HCT116 (cell line): ENCODE measurements around the gene LYPD3. TPM values are rescaled to one million over a fixed set of nuclear protein-coding genes. Genes with fewer than 3 reads are reported as not detected.

ENCODE experiments used
- ATAC-seq: fragments of 200-7000 bp; cut with Tn5 transposase; 2 replicates; pipeline ENCODE4 v1.9.1; 2020; ENCODE audit warnings: mild to moderate bottlenecking, moderate library complexity
- BruUV-seq: library from RNA; stranded (reverse); fragments of 400-500 nt; replicated peaks from 2 replicates; lab custom pipeline; 2021; lab: Mats Ljungman, UMichigan
- CTCF ChIA-PET: fragments of 300-600 bp; sonication (Branson Sonifier 250); formaldehyde crosslinking; loops from one replicate; lab custom pipeline; 2021; ENCODE audit warnings: antibody characterized with exemption; lab: Charles Lee
- POLR2A ChIA-PET: fragments of 300-600, 350-600 bp; sonication (Branson Sonifier 250); formaldehyde crosslinking; loops from one replicate; lab custom pipeline; 2021; ENCODE audit warnings: antibody characterized with exemption; lab: Charles Lee
- RAD21 ChIA-PET, 2 experiments: fragments of 300-600 bp; sonication (Branson Sonifier 250); formaldehyde crosslinking; loops; one replicate each; lab custom pipeline; 2023; ENCODE audit warnings: low total read pairs in 2 of 2; ENCODE audit not compliant: uncharacterized antibody in 2 of 2, unreplicated experiment in 2 of 2, low non-redundant PET in 1 of 2; lab: Charles Lee
- DNase-seq: peaks from one replicate; pipeline ENCODE4 v3.0.0-alpha.2; 2010; ENCODE audit warnings: low read depth, low spot score
- H2AFZ ChIP-seq: fragments of 200-600 bp; shearing (Covaris generic), sonication (generic); 2 replicates; pipeline ENCODE4 v1.6.1; 2017; ENCODE audit warnings: low read depth, mixed run types, mixed read lengths, antibody characterized with exemption, low read length; ENCODE audit not compliant: poor library complexity, severe bottlenecking
- H3K27ac ChIP-seq: 2 replicates; pipeline ENCODE4 v1.5.1; 2012; ENCODE audit warnings: low read depth, low read length
- H3K27me3 ChIP-seq: fragments of 200-600 bp; sonication (generic); 2 replicates; pipeline ENCODE4 v1.6.1; 2016; ENCODE audit warnings: mixed run types, low read length, mixed read lengths; ENCODE audit not compliant: insufficient read depth
- H3K36me3 ChIP-seq, 2 experiments: fragments of 200-500 bp in 1 of 2; fragments of 200-600 bp in 1 of 2; sonication (Bioruptor generic) in 1 of 2; sonication (generic) in 1 of 2; 2 replicates each; pipeline versions ENCODE4 v1.5.1 to v1.6.1; 2014 to 2016; ENCODE audit warnings: low read length in 2 of 2, inconsistent platforms in 1 of 2, mixed read lengths in 1 of 2, mixed run types in 1 of 2; ENCODE audit not compliant: insufficient read depth in 2 of 2, control insufficient read depth in 1 of 2
- H3K4me1 ChIP-seq, 2 experiments: fragments of 200-600 bp in 1 of 2; sonication (generic) in 1 of 2; 2 replicates each; pipeline versions ENCODE4 v1.5.1 to v1.6.1; 2012 to 2017; ENCODE audit warnings: low read length in 2 of 2, inconsistent platforms in 1 of 2, mild to moderate bottlenecking in 1 of 2, mixed read lengths in 1 of 2, mixed run types in 1 of 2, moderate library complexity in 1 of 2; ENCODE audit not compliant: insufficient read depth in 2 of 2, control insufficient read depth in 1 of 2
- H3K4me2 ChIP-seq: fragments of 200-600 bp; sonication (generic); 2 replicates; pipeline ENCODE4 v1.6.1; 2017; ENCODE audit warnings: mixed run types, low read length, mixed read lengths
- H3K4me3 ChIP-seq, 2 experiments: fragments of 200-600 bp in 1 of 2; sonication (generic) in 1 of 2; replicated peaks in 1 of 2; 2 replicates each; pipeline ENCODE4 v1.5.1; 2011 to 2016; ENCODE audit warnings: low read length in 2 of 2, control low read depth in 1 of 2, low read depth in 1 of 2, mild to moderate bottlenecking in 1 of 2, mixed read lengths in 1 of 2, mixed run types in 1 of 2
- H3K79me2 ChIP-seq: fragments of 200-600 bp; sonication (generic); 2 replicates; pipeline ENCODE4 v1.6.1; 2017; ENCODE audit warnings: mild to moderate bottlenecking, mixed run types, low read length, moderate library complexity, mixed read lengths; ENCODE audit not compliant: insufficient read depth
- H3K9ac ChIP-seq: fragments of 200-600 bp; sonication (generic); 2 replicates; pipeline ENCODE4 v1.6.1; 2016; ENCODE audit warnings: low read length, mixed read lengths
- H3K9me2 ChIP-seq: fragments of 200-600 bp; sonication (generic), shearing (Covaris generic); 2 replicates; pipeline ENCODE4 v1.6.1; 2017; ENCODE audit warnings: mixed run types, mild to moderate bottlenecking, moderate library complexity; ENCODE audit not compliant: insufficient read depth
- H3K9me3 ChIP-seq, 2 experiments: fragments of 200-500 bp in 1 of 2; fragments of 200-600 bp in 1 of 2; sonication (Bioruptor generic) in 1 of 2; sonication (generic) in 1 of 2; 2 replicates each; pipeline ENCODE4 v1.6.1; 2014 to 2017; ENCODE audit warnings: low read length in 2 of 2, mixed read lengths in 2 of 2, inconsistent platforms in 1 of 2, low read depth in 1 of 2, mild to moderate bottlenecking in 1 of 2, mixed run types in 1 of 2, moderate library complexity in 1 of 2; ENCODE audit not compliant: control insufficient read depth in 1 of 2, insufficient read depth in 1 of 2
- H4K20me1 ChIP-seq: fragments of 200-600 bp; sonication (generic), shearing (Covaris generic); 2 replicates; pipeline ENCODE4 v1.6.1; 2017; ENCODE audit warnings: mixed run types, mild to moderate bottlenecking, moderate library complexity; ENCODE audit not compliant: insufficient read depth
- CBX3 ChIP-seq: IDR thresholded peaks from 2 replicates; pipeline ENCODE4 v1.6.1; 2012; ENCODE audit warnings: low read depth
- CEBPB ChIP-seq: IDR thresholded peaks from 2 replicates; pipeline ENCODE4 v1.6.1; 2012; ENCODE audit warnings: low read depth
- EGR1 ChIP-seq: IDR thresholded peaks from 2 replicates; pipeline ENCODE4 v1.6.1; 2012; ENCODE audit warnings: low read depth
- ELF1 ChIP-seq: IDR thresholded peaks from 2 replicates; pipeline ENCODE4 v1.6.1; 2012; ENCODE audit warnings: low read depth, borderline replicate concordance
- EZH2 ChIP-seq: fragments of 200-600 bp; sonication (generic); IDR thresholded peaks from 2 replicates; pipeline ENCODE4 v1.6.1; 2017; ENCODE audit warnings: antibody characterized with exemption, mixed run types
- EZH2phosphoT487 ChIP-seq: fragments of 200-600 bp; IDR thresholded peaks from 2 replicates; pipeline ENCODE4 v1.6.1; 2018; ENCODE audit warnings: antibody characterized with exemption, borderline replicate concordance
- FOSL1 ChIP-seq: IDR thresholded peaks from 2 replicates; pipeline ENCODE4 v1.6.1; 2012; ENCODE audit warnings: low read depth
- JUND ChIP-seq: IDR thresholded peaks from 2 replicates; pipeline ENCODE4 v1.6.1; 2012
- POLR2A ChIP-seq: IDR thresholded peaks from 2 replicates; pipeline ENCODE4 v1.7.0; 2011; ENCODE audit warnings: borderline replicate concordance; ENCODE audit not compliant: insufficient read depth, insufficient read length; ENCODE audit errors: extremely low read depth
- SIN3A ChIP-seq: IDR thresholded peaks from 2 replicates; pipeline ENCODE4 v1.6.1; 2012; ENCODE audit warnings: low read depth
- SP1 ChIP-seq: IDR thresholded peaks from 2 replicates; pipeline ENCODE4 v1.6.1; 2012; ENCODE audit warnings: low read depth
- SRF ChIP-seq: IDR thresholded peaks from 2 replicates; pipeline ENCODE4 v1.6.1; 2012; ENCODE audit warnings: low read depth
- TCF7L2 ChIP-seq: IDR thresholded peaks from 2 replicates; pipeline ENCODE4 v1.7.0; 2011; ENCODE audit warnings: borderline replicate concordance, inconsistent platforms; ENCODE audit not compliant: insufficient read depth, insufficient read length; ENCODE audit errors: extremely low read depth
- YY1 ChIP-seq: IDR thresholded peaks from 2 replicates; pipeline ENCODE4 v1.6.1; 2011; ENCODE audit warnings: low read length, low read depth, moderate library complexity, mild to moderate bottlenecking; ENCODE audit not compliant: insufficient replicate concordance; ENCODE audit errors: extremely low read depth
- ZNF274 ChIP-seq: fragments of 200-500 bp; sonication (Bioruptor generic); IDR thresholded peaks from 2 replicates; pipeline ENCODE4 v1.6.1; 2014; ENCODE audit warnings: mild to moderate bottlenecking, low read depth, low read length, inconsistent platforms
- intact Hi-C: fragments of 100-400 bp; cut with micrococcal nuclease; formaldehyde crosslinking; loops from 2 replicates; pipeline ENCODE4 v1.10.0; 2022
- total RNA-seq: library from RNA; stranded (reverse); gene quantifications from one replicate; pipeline ENCODE4 v1.2.1, GENCODE V29; 2021; ENCODE audit not compliant: unreplicated experiment
- TF ChIP-seq, protein P1 (sequence below): IDR thresholded peaks from 2 replicates; pipeline ENCODE4 v1.6.1; 2012
- TF ChIP-seq, protein P2 (sequence below), 3 experiments: fragments of 200-600 bp in 1 of 3; sonication (generic) in 1 of 3; IDR thresholded peaks in 2 of 3; conservative IDR thresholded peaks in 1 of 3; 2 replicates each; pipeline ENCODE4 v1.5.1; 2012 to 2017; ENCODE audit warnings: low read depth in 2 of 3, low read length in 2 of 3, antibody characterized with exemption in 1 of 3, borderline replicate concordance in 1 of 3, control low read depth in 1 of 3, mild to moderate bottlenecking in 1 of 3, mixed read lengths in 1 of 3, mixed run types in 1 of 3, moderate library complexity in 1 of 3; ENCODE audit not compliant: insufficient read depth in 1 of 3
- TF ChIP-seq, protein P3 (sequence below): IDR thresholded peaks from 2 replicates; pipeline ENCODE4 v1.6.1; 2011; ENCODE audit warnings: mild to moderate bottlenecking, low read length, moderate library complexity; ENCODE audit not compliant: insufficient replicate concordance; ENCODE audit errors: extremely low read depth
- TF ChIP-seq, protein P4 (sequence below): IDR thresholded peaks from 2 replicates; pipeline ENCODE4 v1.6.1; 2012; ENCODE audit warnings: low read depth

LYPD3 gene
- total RNA-seq, 1 experiment from 2014 or later: 3.6 TPM

DNA sequence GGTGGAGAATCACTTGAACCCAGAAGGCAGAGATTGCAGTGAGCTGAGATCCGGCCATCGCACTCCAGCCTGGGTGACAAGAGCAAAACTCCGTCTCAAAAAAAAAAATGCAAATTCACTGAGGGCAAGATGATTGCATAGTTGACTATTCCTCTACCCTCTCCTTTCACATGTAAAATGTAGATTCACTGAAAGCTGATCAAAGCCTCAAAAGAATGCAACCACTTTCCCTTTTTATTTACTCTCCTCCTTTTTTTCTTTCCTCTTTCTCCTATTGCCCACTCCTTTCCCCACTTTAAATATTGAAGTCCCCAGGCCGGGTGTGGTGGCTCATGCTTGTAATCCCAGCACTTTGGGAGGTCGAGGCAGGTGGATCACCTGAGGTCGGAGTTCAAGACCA is 44.5 kb downstream of the LYPD3 start:
- Histone ChIP-seq H3K27me3 (no peaks in the 10 kb centered on the region), H3K9ac (no peak overlapping the region), H3K9me2 (no peaks in the 10 kb centered on the region), H3K27ac (no peak overlapping the region), H2AFZ (no peak overlapping the region), H3K79me2 (no peaks in the 10 kb centered on the region), H3K4me3 (no peak overlapping the region), H4K20me1 (no peaks in the 10 kb centered on the region), H3K36me3 (no peaks in the 10 kb centered on the region), H3K9me3 (no peaks in the 10 kb centered on the region), H3K4me2 (no peak overlapping the region), H3K4me1 (peaks cover 2 to 7% of the 10 kb centered on the region in 2 experiments; a peak in 3 of 4 replicates)
- ChIA-PET POLR2A (interaction anchor here (0.5 kb wide), 1 partner anchor 12 kb away, joined by 4 read pairs; no protein-coding TSS in a partner anchor), CTCF (no interaction called here), RAD21 (no interaction called here)
- no peak for ATAC-seq
- BruUV-seq: no TSS peak
- intact Hi-C loops: no loop called here
- no peak for DNase-seq
- no peak for TF ChIP-seq EZH2
- TF ChIP-seq SIN3A: no peak
- no peak for TF ChIP-seq SP1
- no peak for TF ChIP-seq FOSL1
- no peak for TF ChIP-seq JUND
- no peak for TF ChIP-seq CEBPB
- TF ChIP-seq, protein P1, sequence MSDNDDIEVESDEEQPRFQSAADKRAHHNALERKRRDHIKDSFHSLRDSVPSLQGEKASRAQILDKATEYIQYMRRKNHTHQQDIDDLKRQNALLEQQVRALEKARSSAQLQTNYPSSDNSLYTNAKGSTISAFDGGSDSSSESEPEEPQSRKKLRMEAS: no peak
- no peak for TF ChIP-seq YY1
- no peak for TF ChIP-seq ELF1
- no peak for TF ChIP-seq CBX3
- TF ChIP-seq, protein P2, sequence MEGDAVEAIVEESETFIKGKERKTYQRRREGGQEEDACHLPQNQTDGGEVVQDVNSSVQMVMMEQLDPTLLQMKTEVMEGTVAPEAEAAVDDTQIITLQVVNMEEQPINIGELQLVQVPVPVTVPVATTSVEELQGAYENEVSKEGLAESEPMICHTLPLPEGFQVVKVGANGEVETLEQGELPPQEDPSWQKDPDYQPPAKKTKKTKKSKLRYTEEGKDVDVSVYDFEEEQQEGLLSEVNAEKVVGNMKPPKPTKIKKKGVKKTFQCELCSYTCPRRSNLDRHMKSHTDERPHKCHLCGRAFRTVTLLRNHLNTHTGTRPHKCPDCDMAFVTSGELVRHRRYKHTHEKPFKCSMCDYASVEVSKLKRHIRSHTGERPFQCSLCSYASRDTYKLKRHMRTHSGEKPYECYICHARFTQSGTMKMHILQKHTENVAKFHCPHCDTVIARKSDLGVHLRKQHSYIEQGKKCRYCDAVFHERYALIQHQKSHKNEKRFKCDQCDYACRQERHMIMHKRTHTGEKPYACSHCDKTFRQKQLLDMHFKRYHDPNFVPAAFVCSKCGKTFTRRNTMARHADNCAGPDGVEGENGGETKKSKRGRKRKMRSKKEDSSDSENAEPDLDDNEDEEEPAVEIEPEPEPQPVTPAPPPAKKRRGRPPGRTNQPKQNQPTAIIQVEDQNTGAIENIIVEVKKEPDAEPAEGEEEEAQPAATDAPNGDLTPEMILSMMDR (IDR thresholded peaks at IDR 0.05 in 2 of 3, conservative IDR thresholded peaks at IDR 0.05 in 1 of 3; ENCODE audit: borderline replicate concordance in 1 of 3, insufficient read depth in 1 of 3, low read depth in 2 of 3, low read length in 2 of 3): no peak
- no peak for TF ChIP-seq ZNF274
- TF ChIP-seq, protein P3, sequence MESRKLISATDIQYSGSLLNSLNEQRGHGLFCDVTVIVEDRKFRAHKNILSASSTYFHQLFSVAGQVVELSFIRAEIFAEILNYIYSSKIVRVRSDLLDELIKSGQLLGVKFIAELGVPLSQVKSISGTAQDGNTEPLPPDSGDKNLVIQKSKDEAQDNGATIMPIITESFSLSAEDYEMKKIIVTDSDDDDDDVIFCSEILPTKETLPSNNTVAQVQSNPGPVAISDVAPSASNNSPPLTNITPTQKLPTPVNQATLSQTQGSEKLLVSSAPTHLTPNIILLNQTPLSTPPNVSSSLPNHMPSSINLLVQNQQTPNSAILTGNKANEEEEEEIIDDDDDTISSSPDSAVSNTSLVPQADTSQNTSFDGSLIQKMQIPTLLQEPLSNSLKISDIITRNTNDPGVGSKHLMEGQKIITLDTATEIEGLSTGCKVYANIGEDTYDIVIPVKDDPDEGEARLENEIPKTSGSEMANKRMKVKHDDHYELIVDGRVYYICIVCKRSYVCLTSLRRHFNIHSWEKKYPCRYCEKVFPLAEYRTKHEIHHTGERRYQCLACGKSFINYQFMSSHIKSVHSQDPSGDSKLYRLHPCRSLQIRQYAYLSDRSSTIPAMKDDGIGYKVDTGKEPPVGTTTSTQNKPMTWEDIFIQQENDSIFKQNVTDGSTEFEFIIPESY: no peak
- no peak for TF ChIP-seq EGR1
- TF ChIP-seq, protein P4, sequence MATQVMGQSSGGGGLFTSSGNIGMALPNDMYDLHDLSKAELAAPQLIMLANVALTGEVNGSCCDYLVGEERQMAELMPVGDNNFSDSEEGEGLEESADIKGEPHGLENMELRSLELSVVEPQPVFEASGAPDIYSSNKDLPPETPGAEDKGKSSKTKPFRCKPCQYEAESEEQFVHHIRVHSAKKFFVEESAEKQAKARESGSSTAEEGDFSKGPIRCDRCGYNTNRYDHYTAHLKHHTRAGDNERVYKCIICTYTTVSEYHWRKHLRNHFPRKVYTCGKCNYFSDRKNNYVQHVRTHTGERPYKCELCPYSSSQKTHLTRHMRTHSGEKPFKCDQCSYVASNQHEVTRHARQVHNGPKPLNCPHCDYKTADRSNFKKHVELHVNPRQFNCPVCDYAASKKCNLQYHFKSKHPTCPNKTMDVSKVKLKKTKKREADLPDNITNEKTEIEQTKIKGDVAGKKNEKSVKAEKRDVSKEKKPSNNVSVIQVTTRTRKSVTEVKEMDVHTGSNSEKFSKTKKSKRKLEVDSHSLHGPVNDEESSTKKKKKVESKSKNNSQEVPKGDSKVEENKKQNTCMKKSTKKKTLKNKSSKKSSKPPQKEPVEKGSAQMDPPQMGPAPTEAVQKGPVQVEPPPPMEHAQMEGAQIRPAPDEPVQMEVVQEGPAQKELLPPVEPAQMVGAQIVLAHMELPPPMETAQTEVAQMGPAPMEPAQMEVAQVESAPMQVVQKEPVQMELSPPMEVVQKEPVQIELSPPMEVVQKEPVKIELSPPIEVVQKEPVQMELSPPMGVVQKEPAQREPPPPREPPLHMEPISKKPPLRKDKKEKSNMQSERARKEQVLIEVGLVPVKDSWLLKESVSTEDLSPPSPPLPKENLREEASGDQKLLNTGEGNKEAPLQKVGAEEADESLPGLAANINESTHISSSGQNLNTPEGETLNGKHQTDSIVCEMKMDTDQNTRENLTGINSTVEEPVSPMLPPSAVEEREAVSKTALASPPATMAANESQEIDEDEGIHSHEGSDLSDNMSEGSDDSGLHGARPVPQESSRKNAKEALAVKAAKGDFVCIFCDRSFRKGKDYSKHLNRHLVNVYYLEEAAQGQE: no peak
- TF ChIP-seq SRF: no peak
- no peak for TF ChIP-seq POLR2A
- TF ChIP-seq EZH2phosphoT487: no peak
- no peak for TF ChIP-seq TCF7L2
